Liver (tissue), 9 donors: ENCODE results near the gene TPBG. TPM values are rescaled to one million over a fixed set of nuclear protein-coding genes. Genes with fewer than 3 reads are reported as not detected.

Experiments
- DNase-seq: peaks from one replicate; pipeline ENCODE4 v3.0.0-alpha.2; 2017; ENCODE audit warnings: low spot score
- H3K27ac ChIP-seq, 2 donors: one replicate each; pipeline ENCODE4 v1.7.0; 2013; ENCODE audit warnings: inconsistent platforms in 2 of 2, low read length in 2 of 2, control low read depth in 1 of 2, low read depth in 1 of 2, mild to moderate bottlenecking in 1 of 2
- H3K27me3 ChIP-seq, 4 donors: one replicate each; pipeline versions ENCODE4 v1.6.1 to v1.7.0; 2013; ENCODE audit warnings: low read length in 3 of 4, inconsistent platforms in 1 of 4, mild to moderate bottlenecking in 1 of 4, moderate library complexity in 1 of 4; ENCODE audit not compliant: control insufficient read depth in 4 of 4, insufficient read depth in 4 of 4
- H3K36me3 ChIP-seq, 4 donors: one replicate each; pipeline versions ENCODE4 v1.6.1 to v1.7.0; 2013; ENCODE audit warnings: low read length in 3 of 4, mild to moderate bottlenecking in 3 of 4, low read depth in 1 of 4, moderate library complexity in 1 of 4; ENCODE audit not compliant: control insufficient read depth in 4 of 4, insufficient read depth in 3 of 4
- H3K4me1 ChIP-seq, 4 donors: one replicate each; pipeline versions ENCODE4 v1.6.1 to v1.7.0; 2013; ENCODE audit warnings: low read length in 3 of 4, mild to moderate bottlenecking in 3 of 4, moderate library complexity in 1 of 4; ENCODE audit not compliant: control insufficient read depth in 4 of 4, insufficient read depth in 4 of 4
- H3K4me3 ChIP-seq, 3 donors: one replicate each; pipeline versions ENCODE4 v1.6.1 to v1.7.0; 2013; ENCODE audit warnings: low read length in 3 of 3, control low read depth in 1 of 3, low read depth in 1 of 3, mild to moderate bottlenecking in 1 of 3
- H3K9ac ChIP-seq, 2 donors: one replicate each; pipeline ENCODE4 v1.7.0; 2013; ENCODE audit warnings: low read length in 2 of 2, mild to moderate bottlenecking in 2 of 2, moderate library complexity in 2 of 2, control low read depth in 1 of 2, low read depth in 1 of 2
- H3K9me3 ChIP-seq, 4 donors: one replicate each; pipeline versions ENCODE4 v1.6.1 to v1.7.0; 2013; ENCODE audit warnings: low read length in 3 of 4; ENCODE audit not compliant: control insufficient read depth in 4 of 4
- EGR1 ChIP-seq, 2 donors: IDR thresholded peaks; 2 replicates each; pipeline ENCODE4 v1.6.1; 2016 to 2018; ENCODE audit warnings: antibody characterized with exemption in 2 of 2, low read depth in 2 of 2
- FOXA1 ChIP-seq: IDR thresholded peaks from 2 replicates; pipeline ENCODE4 v1.6.1; 2016; ENCODE audit warnings: antibody characterized with exemption
- FOXA2 ChIP-seq: IDR thresholded peaks from 2 replicates; pipeline ENCODE4 v1.6.1; 2016; ENCODE audit warnings: antibody characterized with exemption
- GABPA ChIP-seq, 2 donors: IDR thresholded peaks in 1 of 2; conservative IDR thresholded peaks in 1 of 2; 2 replicates each; pipeline ENCODE4 v1.6.1; 2016; ENCODE audit warnings: antibody characterized with exemption in 2 of 2, mild to moderate bottlenecking in 1 of 2, moderate library complexity in 1 of 2
- HNF4A ChIP-seq, 2 donors: conservative IDR thresholded peaks; 2 replicates each; pipeline ENCODE4 v1.6.1; 2016; ENCODE audit warnings: antibody characterized with exemption in 2 of 2, mild to moderate bottlenecking in 2 of 2
- HNF4G ChIP-seq: IDR thresholded peaks from 2 replicates; pipeline ENCODE4 v1.6.1; 2016; ENCODE audit warnings: antibody characterized with exemption
- JUND ChIP-seq, 2 donors: IDR thresholded peaks; 2 replicates each; pipeline ENCODE4 v1.6.1; 2016; ENCODE audit warnings: antibody characterized with exemption in 2 of 2
- MAX ChIP-seq: IDR thresholded peaks from 2 replicates; pipeline ENCODE4 v1.6.1; 2016; ENCODE audit warnings: antibody characterized with exemption
- NR2F2 ChIP-seq: IDR thresholded peaks from 2 replicates; pipeline ENCODE4 v1.6.1; 2016; ENCODE audit warnings: antibody characterized with exemption
- RAD21 ChIP-seq, 2 donors: IDR thresholded peaks; 2 replicates each; pipeline ENCODE4 v1.6.1; 2016; ENCODE audit warnings: antibody characterized with exemption in 2 of 2, mild to moderate bottlenecking in 2 of 2
- REST ChIP-seq: IDR thresholded peaks from 2 replicates; pipeline ENCODE4 v1.6.1; 2016; ENCODE audit warnings: antibody characterized with exemption, mild to moderate bottlenecking
- RXRA ChIP-seq, 2 donors: IDR thresholded peaks; 2 replicates each; pipeline ENCODE4 v1.6.1; 2017 to 2018; ENCODE audit warnings: antibody characterized with exemption in 2 of 2, mild to moderate bottlenecking in 1 of 2
- SP1 ChIP-seq: IDR thresholded peaks from 2 replicates; pipeline ENCODE4 v1.6.1; 2018; ENCODE audit warnings: antibody characterized with exemption, mild to moderate bottlenecking
- TAF1 ChIP-seq: conservative IDR thresholded peaks from 2 replicates; pipeline ENCODE4 v1.6.1; 2016; ENCODE audit warnings: antibody characterized with exemption, mild to moderate bottlenecking
- YY1 ChIP-seq: IDR thresholded peaks from 2 replicates; pipeline ENCODE4 v1.6.1; 2016; ENCODE audit warnings: antibody characterized with exemption, mild to moderate bottlenecking
- ZBTB33 ChIP-seq: IDR thresholded peaks from 2 replicates; pipeline ENCODE4 v1.6.1; 2016; ENCODE audit warnings: antibody characterized with exemption
- WGBS: extraction: QIAGEN DNeasy Blood & Tissue Kit; methylation state at CpG from one replicate; pipeline ENCODE4 v1.1.7; 2013; 5-methylcytosine and 5-hydroxymethylcytosine counted together
- polyA plus RNA-seq, 2 donors: library from polyadenylated mRNA; stranded (reverse) in 1 of 2; unstranded in 1 of 2; fragments of 200-250 nt in 1 of 2; fragments of >200 nt in 1 of 2; fragmentation: Nextera tagmentation in 1 of 2; extraction: Ambion mirVana in 1 of 2; gene quantifications; one replicate each; pipeline versions ENCODE4 v1.2.1 to v1.2.3, GENCODE V29; 2013 to 2015
- total RNA-seq, 2 donors: library from RNA; depleted of rRNA; stranded (reverse); fragments of >200 nt; gene quantifications; one replicate each; pipeline ENCODE4 v1.2.3, GENCODE V29; 2014
- TF ChIP-seq, protein P1 (sequence below): IDR thresholded peaks from 2 replicates; pipeline ENCODE4 v1.6.1; 2016; ENCODE audit warnings: antibody characterized with exemption
- TF ChIP-seq, protein P2 (sequence below): fragments of 150-350 bp; IDR thresholded peaks from 2 replicates; pipeline ENCODE4 v1.5.1; 2017; ENCODE audit warnings: improper control_type of control experiment, low read depth, low read length; ENCODE audit not compliant: missing input control
- donor health status: healthy.
- donor health status: healthy.
- donor health status: healthy.
- donor health status: healthy.
- donor health status: healthy.

Gene TPBG
- total and polyA plus RNA-seq, 4 donors: 0.37 to 1.3 (median 0.62) TPM

DNA sequence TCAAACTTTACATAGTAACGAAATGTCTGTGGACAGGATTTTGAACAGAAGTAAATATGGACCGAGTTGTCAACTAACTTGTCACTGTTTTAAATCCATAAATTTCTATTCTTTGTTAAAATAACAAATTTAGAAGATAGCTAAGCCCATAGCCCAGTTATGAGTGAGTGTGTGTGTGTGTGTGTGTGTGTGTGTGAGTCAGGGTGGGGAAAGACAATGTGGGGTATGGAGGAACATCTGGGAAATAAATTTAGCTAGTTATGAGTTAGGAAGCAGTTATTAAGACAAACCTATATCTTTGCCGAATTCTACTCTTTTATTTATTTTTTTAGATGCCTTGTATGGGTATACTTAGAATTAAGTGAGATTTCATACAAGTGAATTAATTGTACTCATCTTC, 9.0 kb downstream of the TPBG start:
- Histone ChIP-seq H3K27ac (no peak overlapping the region), H3K9ac (no peak overlapping the region), H3K27me3 (no peaks in the 10 kb centered on the region), H3K4me3 (no peak overlapping the region), H3K36me3 (no peaks in the 10 kb centered on the region), H3K9me3 (no peaks in the 10 kb centered on the region), H3K4me1 (no peaks in the 10 kb centered on the region)
- TF ChIP-seq EGR1 (IDR thresholded peaks at IDR 0.05; ENCODE audit: low read depth in 2 of 2) (no peak), FOXA2 (no peak), HNF4G (no peak), GABPA (IDR thresholded peaks at IDR 0.05 in 1 of 2, conservative IDR thresholded peaks at IDR 0.05 in 1 of 2) (no peak), YY1 (no peak), ZBTB33 (no peak), JUND (IDR thresholded peaks at IDR 0.05) (no peak)
- TF ChIP-seq, protein P1, sequence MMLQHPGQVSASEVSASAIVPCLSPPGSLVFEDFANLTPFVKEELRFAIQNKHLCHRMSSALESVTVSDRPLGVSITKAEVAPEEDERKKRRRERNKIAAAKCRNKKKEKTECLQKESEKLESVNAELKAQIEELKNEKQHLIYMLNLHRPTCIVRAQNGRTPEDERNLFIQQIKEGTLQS: no peak
- 80% methylated on average over 3 of the region's 3 CpGs for WGBS
- no peak for DNase-seq

- Histone ChIP-seq H3K27ac (no peak overlapping the region), H3K4me3 (no peak overlapping the region), H3K36me3 (no peaks in the 10 kb centered on the region), H3K9ac (no peak overlapping the region), H3K27me3 (no peaks in the 10 kb centered on the region), H3K9me3 (no peaks in the 10 kb centered on the region), H3K4me1 (no peaks in the 10 kb centered on the region)
- DNase-seq: no peak
- TF ChIP-seq RAD21 (IDR thresholded peaks at IDR 0.05) (no peak), NR2F2 (no peak), ZBTB33 (no peak), REST (no peak), SP1 (no peak), EGR1 (IDR thresholded peaks at IDR 0.05; ENCODE audit: low read depth in 2 of 2) (no peak), JUND (IDR thresholded peaks at IDR 0.05) (no peak), HNF4G (no peak), TAF1 (no peak), FOXA2 (no peak), FOXA1 (no peak), HNF4A (conservative IDR thresholded peaks at IDR 0.05) (no peak), YY1 (no peak), MAX (no peak), RXRA (IDR thresholded peaks at IDR 0.05) (no peak)
- TF ChIP-seq, protein P2, sequence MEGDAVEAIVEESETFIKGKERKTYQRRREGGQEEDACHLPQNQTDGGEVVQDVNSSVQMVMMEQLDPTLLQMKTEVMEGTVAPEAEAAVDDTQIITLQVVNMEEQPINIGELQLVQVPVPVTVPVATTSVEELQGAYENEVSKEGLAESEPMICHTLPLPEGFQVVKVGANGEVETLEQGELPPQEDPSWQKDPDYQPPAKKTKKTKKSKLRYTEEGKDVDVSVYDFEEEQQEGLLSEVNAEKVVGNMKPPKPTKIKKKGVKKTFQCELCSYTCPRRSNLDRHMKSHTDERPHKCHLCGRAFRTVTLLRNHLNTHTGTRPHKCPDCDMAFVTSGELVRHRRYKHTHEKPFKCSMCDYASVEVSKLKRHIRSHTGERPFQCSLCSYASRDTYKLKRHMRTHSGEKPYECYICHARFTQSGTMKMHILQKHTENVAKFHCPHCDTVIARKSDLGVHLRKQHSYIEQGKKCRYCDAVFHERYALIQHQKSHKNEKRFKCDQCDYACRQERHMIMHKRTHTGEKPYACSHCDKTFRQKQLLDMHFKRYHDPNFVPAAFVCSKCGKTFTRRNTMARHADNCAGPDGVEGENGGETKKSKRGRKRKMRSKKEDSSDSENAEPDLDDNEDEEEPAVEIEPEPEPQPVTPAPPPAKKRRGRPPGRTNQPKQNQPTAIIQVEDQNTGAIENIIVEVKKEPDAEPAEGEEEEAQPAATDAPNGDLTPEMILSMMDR: no peak
- TF ChIP-seq, protein P1: no peak
Observed at GRCh38 chr6:82374516-82374915, 10.9 kb downstream of the TPBG start.
